GM21786 (cell line): ENCODE results near the gene CGNL1.

Source experiments
- ATAC-seq: cut with Tn5 transposase; IDR thresholded peaks from one replicate; pipeline ENCODE4 v1.9.1; 2021; ENCODE audit not compliant: unreplicated experiment

Gene CGNL1

DNA sequence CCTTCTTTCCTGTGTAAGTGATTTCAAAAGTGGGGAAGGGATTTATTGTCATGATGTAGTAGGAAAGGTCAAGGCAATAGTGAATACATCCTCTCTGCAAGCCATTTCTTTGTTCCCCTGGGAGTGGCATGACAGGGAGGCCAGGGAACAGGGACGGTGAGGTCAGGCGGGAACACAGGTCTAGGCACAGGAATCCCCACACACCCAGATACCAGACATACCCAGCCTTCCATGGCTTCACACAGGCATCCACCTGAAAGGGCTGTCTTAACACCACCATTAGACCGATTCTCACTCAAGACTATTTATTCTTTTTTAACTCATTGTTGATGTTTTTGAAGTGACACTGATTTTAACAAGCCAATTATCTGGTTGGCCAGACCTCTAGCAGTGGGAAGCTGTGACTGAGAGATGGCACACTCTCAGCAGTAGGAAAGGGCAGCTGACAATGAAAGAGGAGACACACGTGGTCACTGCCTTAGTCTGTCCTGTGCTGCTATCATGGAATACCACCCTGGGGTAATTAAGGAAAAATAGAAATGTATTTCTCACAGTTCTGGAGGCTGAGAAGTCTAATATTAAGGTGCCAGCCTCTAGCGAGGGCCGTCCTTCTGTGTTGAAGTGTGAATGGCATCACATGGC, 140.8 kb downstream of the CGNL1 start:
- ATAC-seq, result no peak

DNA sequence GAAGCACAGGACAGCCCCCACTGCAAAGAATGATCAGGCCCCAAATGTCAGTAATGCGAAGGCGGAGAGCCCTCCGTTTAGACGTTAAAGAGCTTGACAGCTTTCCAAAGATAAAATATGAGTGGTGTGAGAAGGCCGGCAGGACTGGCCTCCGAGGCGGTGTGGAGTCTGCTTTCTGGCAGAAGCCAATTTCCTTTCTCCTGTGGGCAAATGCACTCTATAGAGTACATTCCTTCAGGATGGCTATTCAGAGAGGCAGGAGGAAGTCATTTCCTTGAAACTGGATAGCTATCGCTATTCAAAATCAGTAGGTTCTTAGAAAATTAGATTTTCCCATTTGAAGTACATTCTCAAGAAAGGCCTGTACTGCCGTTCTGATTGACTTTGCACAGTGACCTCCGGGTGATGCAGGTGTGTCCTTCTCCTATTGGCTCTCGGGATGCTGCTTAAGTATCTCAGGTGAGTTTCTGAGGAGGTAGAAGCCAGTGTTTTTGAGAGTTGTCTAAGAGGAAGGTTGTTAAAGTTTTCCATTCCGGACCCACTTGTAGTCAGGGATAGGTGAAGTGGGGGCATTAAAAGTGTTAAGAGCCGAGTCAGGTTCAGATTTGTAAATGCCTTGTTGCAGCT, 142.6 kb downstream of the CGNL1 start:
- ATAC-seq, result no peak

DNA sequence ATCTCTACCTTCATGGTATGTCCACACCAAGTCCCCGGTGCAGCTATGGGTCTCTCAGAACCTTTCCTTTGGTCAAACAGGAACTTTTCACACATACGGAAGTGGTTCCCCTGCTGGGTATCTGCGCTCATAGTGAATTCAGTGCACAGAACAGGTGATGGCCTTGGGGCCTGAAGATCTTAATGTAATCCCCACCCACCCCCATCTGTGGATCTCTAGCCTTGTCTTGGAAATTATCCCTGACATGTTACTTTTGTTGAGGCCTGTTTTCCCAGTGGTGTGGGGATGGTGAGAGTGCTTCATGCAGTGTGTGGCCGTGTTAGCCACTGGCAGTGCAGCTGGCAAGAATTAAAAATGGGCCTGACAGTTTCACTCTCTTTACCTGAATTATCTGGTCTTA, 143.5 kb downstream of the CGNL1 start:
- no peak for ATAC-seq

- no peak for ATAC-seq
These were observed 145.2 kb downstream of the CGNL1 start for GRCh38 chr15:57521503-57521902.

DNA sequence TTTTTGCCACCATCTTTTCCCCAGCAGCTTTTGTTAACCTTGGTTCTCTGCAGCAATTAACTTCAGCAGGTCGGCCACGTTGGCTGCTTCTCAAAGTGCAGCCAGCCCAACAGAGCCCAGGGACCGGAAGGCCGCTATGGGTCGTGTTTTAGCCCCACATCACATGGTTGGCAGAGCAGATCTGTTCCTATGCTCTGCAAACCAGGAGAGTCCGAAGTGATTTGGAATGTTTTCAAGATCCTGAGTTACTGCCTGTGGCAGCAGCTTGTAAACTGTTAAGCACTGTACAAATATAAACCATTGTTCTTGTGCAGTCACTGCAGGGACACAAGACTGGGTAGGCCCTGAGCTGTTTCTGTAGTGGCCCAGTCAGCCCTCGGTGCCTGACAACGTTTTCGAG, 145.8 kb downstream of the CGNL1 start:
- ATAC-seq, result no peak

- ATAC-seq, result no peak
These were observed 149.3 kb downstream of the CGNL1 start for GRCh38 chr15:57525581-57525980.

- no peak for ATAC-seq
These were observed 149.8 kb downstream of the CGNL1 start for GRCh38 chr15:57526076-57526475.

- no peak for ATAC-seq
These were observed 150.3 kb downstream of the CGNL1 start for GRCh38 chr15:57526615-57527014.

DNA sequence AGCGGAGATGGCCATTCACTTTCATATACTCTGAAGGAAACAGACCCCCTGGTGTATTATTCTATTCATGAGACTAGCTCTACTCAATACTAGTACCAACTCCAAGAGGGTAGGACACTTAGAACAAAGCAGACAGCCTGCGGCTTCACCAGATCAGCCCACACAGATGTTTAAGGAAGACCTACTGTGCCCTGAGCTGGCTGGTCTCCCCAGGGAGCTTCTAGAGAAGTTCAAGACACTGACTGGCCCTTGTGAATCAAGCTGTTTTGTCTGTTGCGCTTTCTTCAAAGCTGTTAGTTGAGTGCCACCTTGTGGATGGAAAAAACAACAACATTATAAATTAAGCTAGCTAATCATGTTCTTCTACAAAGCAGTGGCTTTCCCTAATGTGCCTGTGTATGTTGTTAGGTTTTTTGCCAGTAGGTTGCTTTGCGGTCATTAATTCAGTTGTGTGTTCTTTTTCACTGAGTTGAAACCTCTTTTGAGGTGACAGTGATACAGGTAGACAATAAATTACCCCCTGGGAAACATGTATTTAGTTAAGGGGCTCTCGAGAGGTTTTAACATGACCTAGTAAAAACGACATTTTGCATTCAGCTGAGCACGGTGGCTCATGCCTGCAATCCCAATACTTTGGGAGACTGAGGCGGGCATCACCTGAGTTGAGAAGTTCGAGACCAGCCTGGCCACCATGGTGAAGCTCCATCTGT, 151.2 kb downstream of the CGNL1 start:
- peak; percentile 87 for ATAC-seq

DNA sequence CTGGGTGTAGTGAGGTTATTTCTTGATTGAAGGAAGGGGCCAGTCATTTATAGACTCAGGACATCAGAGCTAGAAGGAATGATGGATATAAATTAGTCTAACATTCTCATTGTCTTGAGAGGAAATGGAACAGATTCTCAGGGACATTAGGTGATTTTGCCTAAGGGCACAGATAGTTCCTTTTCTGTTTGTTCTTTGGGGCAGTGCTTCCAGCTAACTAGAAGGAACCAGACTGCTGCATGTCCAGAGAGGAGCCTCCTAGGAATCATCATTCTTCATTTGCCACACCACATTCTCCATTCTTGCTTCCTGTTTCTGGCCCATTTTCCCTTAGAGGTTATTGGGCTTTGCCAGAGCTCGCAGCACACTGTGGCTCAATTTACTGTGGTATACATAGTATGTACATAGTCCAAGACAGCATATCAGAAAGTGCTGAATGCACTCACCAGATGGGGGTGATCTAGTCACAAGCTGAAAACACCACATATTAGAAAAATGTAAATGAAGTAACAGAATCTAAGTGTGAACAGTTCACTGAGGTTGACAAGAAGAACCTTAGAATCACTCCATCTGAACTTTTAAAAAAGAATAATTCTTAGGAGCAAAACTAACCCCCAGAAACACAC, 152.7 kb downstream of the CGNL1 start:
- ATAC-seq, result no peak

GRCh38 chr15:57529748-57530147, 153.4 kb downstream of the CGNL1 start:
- ATAC-seq, result no peak

GRCh38 chr15:57532731-57533447, 156.6 kb downstream of the CGNL1 start:
- no peak for ATAC-seq

GRCh38 chr15:57533448-57533799, 157.1 kb downstream of the CGNL1 start:
- no peak for ATAC-seq

DNA sequence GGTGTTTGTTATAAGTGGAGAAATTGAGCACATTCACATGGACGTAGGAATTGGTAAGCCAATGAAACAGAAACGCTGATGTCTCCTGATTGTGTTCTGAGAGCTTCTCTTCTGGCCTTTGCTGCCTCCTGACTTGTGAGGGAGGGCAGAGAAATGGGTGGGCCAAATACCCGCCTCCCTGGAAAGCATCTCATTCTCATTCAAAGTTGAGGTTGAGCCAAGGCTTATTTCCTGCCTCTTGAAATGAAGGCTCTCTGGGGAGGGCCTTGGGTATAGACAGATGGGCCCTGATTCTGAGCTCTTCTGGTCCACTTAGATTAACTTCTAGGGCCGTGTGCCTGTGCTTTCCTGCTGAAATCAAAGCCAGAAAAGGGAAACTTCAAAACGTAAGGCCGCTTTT, 158.0 kb downstream of the CGNL1 start:
- ATAC-seq, result no peak

GRCh38 chr15:57537072-57537471, 160.8 kb downstream of the CGNL1 start:
- ATAC-seq, result no peak

DNA sequence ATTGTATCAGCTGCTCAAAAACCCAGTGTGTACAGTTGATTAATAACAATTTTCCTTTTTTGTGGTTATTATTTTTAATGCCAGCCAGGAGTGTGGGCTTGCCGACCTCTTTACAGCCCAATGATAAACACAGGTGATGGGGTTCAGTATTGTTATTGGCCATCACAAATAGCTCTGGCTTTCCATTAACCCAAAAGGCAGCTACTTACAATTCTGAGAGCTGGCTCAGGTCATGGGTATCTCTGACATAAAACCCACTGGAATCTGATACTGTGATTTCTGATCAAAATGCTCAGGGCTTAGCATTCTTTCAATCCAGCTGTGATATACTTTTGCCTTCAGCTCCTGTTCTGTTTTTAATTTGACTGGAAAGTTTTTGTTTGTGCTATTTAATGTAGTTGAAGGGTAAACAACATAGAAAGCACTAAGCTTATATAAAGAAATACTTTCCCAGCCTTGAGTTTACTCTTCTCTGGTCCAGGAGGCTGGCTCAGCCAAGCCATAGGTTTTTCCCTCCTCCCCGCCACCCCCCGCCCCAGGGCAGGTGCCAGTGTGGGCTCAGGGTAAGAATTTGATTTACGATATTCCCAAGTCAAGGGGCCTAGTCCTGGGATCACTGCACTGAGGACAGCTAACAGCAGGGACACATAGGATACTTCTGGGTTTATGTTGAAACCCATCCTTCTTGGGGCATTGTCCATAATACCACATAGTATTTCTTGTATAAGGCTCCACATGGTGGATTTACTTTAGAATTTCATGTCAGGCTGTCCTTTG, 161.4 kb downstream of the CGNL1 start:
- no peak for ATAC-seq

DNA sequence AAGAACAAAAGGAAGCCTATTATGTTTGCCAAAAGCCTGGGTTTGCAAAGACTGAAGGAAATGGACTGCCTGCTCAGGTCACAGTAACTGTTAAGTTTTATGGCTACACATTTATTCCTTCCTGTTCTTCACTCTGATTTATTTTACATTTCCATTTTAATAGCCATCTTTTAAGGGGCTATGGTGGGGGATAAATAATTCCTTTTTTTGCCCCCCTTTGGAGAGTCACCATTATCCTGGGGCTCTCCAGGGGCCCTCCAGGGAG, 161.9 kb downstream of the CGNL1 start:
- no peak for ATAC-seq

- no peak for ATAC-seq
These were observed 162.5 kb downstream of the CGNL1 start for GRCh38 chr15:57538821-57539220.

DNA sequence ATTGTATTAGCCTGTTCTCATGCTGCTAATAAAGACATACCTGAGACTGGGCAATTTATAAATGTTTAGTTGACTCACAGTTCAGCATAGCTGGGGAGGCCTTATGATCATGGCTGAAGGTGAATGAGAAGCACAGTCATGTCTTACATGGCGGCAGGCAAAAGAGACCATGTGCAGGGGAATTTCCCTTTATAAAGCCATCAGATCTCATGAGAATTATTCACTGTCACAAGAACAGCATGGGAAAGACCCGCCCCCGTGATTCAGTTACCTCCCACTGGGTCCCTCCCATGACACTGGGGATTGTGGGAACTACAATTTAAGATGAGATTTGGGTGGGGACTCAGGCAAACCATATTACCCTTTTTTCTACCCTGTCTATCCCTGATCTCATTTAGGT, 163.9 kb downstream of the CGNL1 start:
- no peak for ATAC-seq

DNA sequence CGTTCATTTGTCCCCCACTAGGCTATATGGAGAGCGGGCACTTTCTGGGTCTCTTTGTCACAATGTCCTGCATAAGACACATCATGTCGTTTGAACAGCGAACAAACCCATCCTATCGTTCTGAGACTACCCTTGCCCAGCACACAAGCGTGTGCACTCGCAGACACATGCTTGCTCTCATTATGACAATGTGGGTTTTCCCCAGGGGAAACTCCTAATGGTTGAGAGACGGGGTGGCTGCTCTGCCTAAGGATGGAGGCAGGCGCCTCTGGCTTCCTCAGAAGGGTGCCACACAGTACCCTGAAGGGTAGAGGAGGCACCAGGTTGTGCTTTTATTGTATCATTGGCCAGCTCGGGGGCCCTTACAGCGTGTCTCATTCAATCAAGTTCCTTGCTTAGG, 164.4 kb downstream of the CGNL1 start:
- no peak for ATAC-seq

DNA sequence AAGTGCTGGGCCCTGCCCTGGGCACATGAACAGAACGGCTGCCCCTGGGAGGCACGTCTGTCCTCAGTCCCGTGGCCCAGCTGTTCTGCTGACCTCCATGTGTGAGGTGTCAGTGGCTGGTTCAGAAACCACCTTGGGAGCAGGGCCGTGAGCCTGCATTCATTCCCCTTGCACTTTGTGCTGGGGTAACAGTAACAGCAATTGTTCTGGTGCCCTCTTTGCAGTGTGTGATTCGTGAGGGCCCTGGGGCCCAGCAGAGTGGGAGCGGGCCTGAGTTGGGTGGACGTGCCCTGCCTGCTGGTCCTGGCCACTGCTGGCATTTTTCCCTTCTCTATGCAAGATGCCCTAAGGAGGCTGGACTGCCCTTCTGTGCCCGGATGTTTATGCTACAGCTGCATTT, 165.0 kb downstream of the CGNL1 start:
- ATAC-seq, result no peak
